ENCODE data around the gene STT3B.

- TF ChIP-seq REST (IDR thresholded peaks at IDR 0.05; ENCODE audit: insufficient read depth in 1 of 2, low read depth in 2 of 2, low read length in 2 of 2), result no peak
- no peak for TF ChIP-seq POLR2AphosphoS5 (IDR thresholded peaks at IDR 0.05; ENCODE audit: low read depth, low read length)
- TF ChIP-seq TAF1 (IDR thresholded peaks at IDR 0.05; ENCODE audit: borderline replicate concordance, insufficient read depth, low read length), result no peak
Measured at GRCh38 chr3:31542246-31542645, 9.5 kb downstream of the STT3B start.

All from PFSK-1 (cell line).